B cell (primary cell): Measurements from ENCODE around the gene ZNF138. TPM values are rescaled to one million over a fixed set of nuclear protein-coding genes. Genes with fewer than 3 reads are reported as not detected.

Experiments used
- ATAC-seq: fragments of 200-7000 bp; cut with Tn5 transposase; one replicate; pipeline ENCODE4 v1.10.0; 2021; ENCODE audit warnings: low read depth, mild to moderate bottlenecking, moderate number of reproducible peaks, moderate library complexity
- CTCF ChIA-PET: fragments of 350-600 bp; sonication (Branson Sonifier 250); formaldehyde crosslinking; loops from one replicate; lab custom pipeline; 2021; ENCODE audit warnings: antibody characterized with exemption, inconsistent platforms; lab: Charles Lee
- POLR2A ChIA-PET: fragments of 350-600 bp; sonication (Branson Sonifier 250); formaldehyde crosslinking; loops from one replicate; lab custom pipeline; 2021; ENCODE audit warnings: antibody characterized with exemption; lab: Charles Lee
- DNase-seq: peaks from one replicate; pipeline ENCODE4 v3.0.0; 2013
- H2AFZ ChIP-seq: 2 replicates; pipeline ENCODE4 v1.6.1; 2012; ENCODE audit warnings: mild to moderate bottlenecking, low read depth, low read length; ENCODE audit not compliant: insufficient read depth, poor library complexity, severe bottlenecking
- H3K27ac ChIP-seq, 2 donors: 1 replicate in 1 of 2; 2 replicates in 1 of 2; pipeline ENCODE4 v1.5.1; 2012 to 2013; ENCODE audit warnings: low read length in 2 of 2, mild to moderate bottlenecking in 2 of 2, moderate library complexity in 1 of 2
- H3K27me3 ChIP-seq, 4 experiments: fragments of 200-600 bp in 1 of 4; sonication (generic) in 1 of 4; replicated peaks in 1 of 4; 1 replicate in 2 of 4; 2 replicates in 2 of 4; pipeline versions ENCODE4 v1.6.1 to v1.7.0; 2013 to 2016; ENCODE audit warnings: low read length in 3 of 4, mild to moderate bottlenecking in 2 of 4, mixed read lengths in 1 of 4, moderate library complexity in 1 of 4; ENCODE audit not compliant: insufficient read depth in 4 of 4, control insufficient read depth in 3 of 4; ENCODE audit errors: control extremely low read depth in 1 of 4
- H3K36me3 ChIP-seq, 2 experiments: replicated peaks in 1 of 2; 1 replicate in 1 of 2; 2 replicates in 1 of 2; pipeline versions ENCODE4 v1.6.1 to v1.7.1; 2013; ENCODE audit warnings: low read length in 1 of 2; ENCODE audit not compliant: insufficient read depth in 2 of 2, control insufficient read depth in 1 of 2; ENCODE audit errors: control extremely low read depth in 1 of 2, extremely low read depth in 1 of 2
- H3K4me1 ChIP-seq, 2 donors: fragments of 200-600 bp in 1 of 2; sonication (generic) in 1 of 2; 1 replicate in 1 of 2; 2 replicates in 1 of 2; pipeline versions ENCODE4 v1.5.1 to v1.6.1; 2013 to 2017; ENCODE audit warnings: low read length in 2 of 2; ENCODE audit not compliant: control insufficient read depth in 2 of 2, insufficient read depth in 2 of 2
- H3K4me2 ChIP-seq: replicated peaks from 2 replicates; pipeline ENCODE3; 2012; ENCODE audit warnings: mild to moderate bottlenecking, low read depth, low read length; ENCODE audit not compliant: poor library complexity, severe bottlenecking
- H3K4me3 ChIP-seq, 5 experiments: fragments of 200-600 bp in 1 of 5; sonication (generic) in 1 of 5; 1 replicate in 3 of 5; 2 replicates in 2 of 5; pipeline versions ENCODE4 v1.5.1 to v1.7.0; 2011 to 2016; ENCODE audit warnings: low read length in 4 of 5, mild to moderate bottlenecking in 4 of 5, low read depth in 2 of 5, control low read depth in 1 of 5, moderate library complexity in 1 of 5; ENCODE audit not compliant: insufficient read depth in 1 of 5; ENCODE audit errors: control extremely low read depth in 1 of 5, extremely low read depth in 1 of 5
- H3K79me2 ChIP-seq: fragments of 200-600 bp; sonication (generic); one replicate; pipeline ENCODE4 v1.6.0; 2016; ENCODE audit warnings: low read length; ENCODE audit not compliant: control insufficient read depth, insufficient read depth
- H3K9ac ChIP-seq: fragments of 200-600 bp; sonication (generic); 2 replicates; pipeline ENCODE4 v1.6.1; 2017; ENCODE audit warnings: mild to moderate bottlenecking, low read length, moderate library complexity
- H3K9me3 ChIP-seq, 3 donors: one replicate each; pipeline versions ENCODE4 v1.6.1 to v1.7.1; 2013; ENCODE audit warnings: low read length in 2 of 3; ENCODE audit not compliant: control insufficient read depth in 2 of 3, insufficient read depth in 1 of 3; ENCODE audit errors: control extremely low read depth in 1 of 3
- H4K20me1 ChIP-seq: 2 replicates; pipeline ENCODE4 v1.6.0; 2012; ENCODE audit warnings: mild to moderate bottlenecking, low read length; ENCODE audit not compliant: insufficient read depth, control insufficient read depth, poor library complexity, severe bottlenecking
- H3K27ac Mint-ChIP-seq: one replicate; pipeline ENCODE4 v1.8.0; 2021; ENCODE audit warnings: mixed read lengths
- H3K27me3 Mint-ChIP-seq: one replicate; pipeline ENCODE4 v1.8.0; 2021; ENCODE audit warnings: mixed read lengths
- H3K4me1 Mint-ChIP-seq: one replicate; pipeline ENCODE4 v1.8.0; 2021; ENCODE audit warnings: mixed read lengths
- H3K4me3 Mint-ChIP-seq: one replicate; pipeline ENCODE4 v1.8.0; 2021; ENCODE audit warnings: mixed read lengths
- H3K9me3 Mint-ChIP-seq: one replicate; pipeline ENCODE4 v1.8.0; 2022; ENCODE audit warnings: mixed read lengths; ENCODE audit not compliant: insufficient read depth
- EZH2 ChIP-seq: IDR thresholded peaks from 2 replicates; pipeline ENCODE4 v1.6.1; 2012; ENCODE audit warnings: borderline replicate concordance, low read depth, mild to moderate bottlenecking, moderate library complexity, low read length; ENCODE audit not compliant: insufficient read depth, poor library complexity, severe bottlenecking
- WGBS: methylation state at CpG from one replicate; pipeline ENCODE4 v1.1.5; 2013; ENCODE audit warnings: missing lambda C conversion rate; ENCODE audit not compliant: insufficient coverage; 5-methylcytosine and 5-hydroxymethylcytosine counted together
- intact Hi-C: fragments of 100-400 bp; cut with micrococcal nuclease; formaldehyde crosslinking; loops from one replicate; pipeline ENCODE4 v1.10.0; 2022
- polyA plus RNA-seq: library from polyadenylated mRNA; depleted of rRNA; stranded (reverse); fragments of >200 nt; gene quantifications from 2 replicates; pipeline ENCODE4 v1.2.3, GENCODE V29; 2012
- total RNA-seq, 2 donors: library from RNA; stranded (reverse); fragments of 120-200 nt in 1 of 2; gene quantifications; 1 replicate in 1 of 2; 2 replicates in 1 of 2; pipeline versions ENCODE4 v1.2.3 to v1.2.4, GENCODE V29; 2013 to 2022
- TF ChIP-seq, protein P1 (sequence below): fragments of 200-600 bp; IDR thresholded peaks from one replicate; pipeline ENCODE4 v1.8.0; 2022; ENCODE audit warnings: antibody characterized with exemption, mild to moderate bottlenecking

ZNF138 gene
- total and polyA plus RNA-seq, 2 donors (not counting 1 experiment from before 2014, with no cell fraction given) = 10.1 to 26.6 TPM

DNA sequence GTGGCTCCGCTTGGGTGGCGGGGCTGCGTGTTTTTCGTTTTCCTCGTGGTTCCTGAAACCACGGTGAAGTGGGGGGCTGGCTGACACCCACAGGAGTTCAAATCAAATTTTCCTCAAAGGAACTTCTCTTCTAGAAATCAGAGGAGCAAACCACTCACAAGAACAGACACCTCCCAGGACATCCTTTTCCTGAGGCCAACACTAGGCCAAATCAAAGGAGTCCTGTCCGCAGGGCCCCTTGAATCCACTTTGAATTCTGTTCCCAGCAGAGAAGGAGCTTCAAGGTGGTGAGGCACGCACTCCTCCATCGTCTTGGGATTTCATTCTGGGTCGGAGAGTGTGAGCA is 78.9 kb downstream of the ZNF138 start:
- Mint-ChIP-seq H3K27me3 (peaks cover 9% of the 10 kb centered on the region), H3K4me1 (peaks cover 5% of the 10 kb centered on the region), H3K9me3 (no peaks in the 10 kb centered on the region), H3K27ac (no peak overlapping the region), H3K4me3 (no peak overlapping the region)
- Histone ChIP-seq H3K36me3 (no peaks in the 10 kb centered on the region), H3K4me1 (peaks cover 0 to 10% of the 10 kb centered on the region in 2 donors), H4K20me1 (no peaks in the 10 kb centered on the region), H3K27ac (no peak overlapping the region), H3K4me3 (no peak overlapping the region), H3K9me3 (peaks cover 0 to 56% (median 0%) of the 10 kb centered on the region in 3 donors), H3K79me2 (no peaks in the 10 kb centered on the region), H3K9ac (no peak overlapping the region), H3K4me2 (no peak overlapping the region), H3K27me3 (peaks cover 0 to 10% (median 2%) of the 10 kb centered on the region in 4 experiments), H2AFZ (no peak overlapping the region)
- ChIA-PET POLR2A (no interaction called here), CTCF (no interaction called here)
- 90% methylated on average over 10 of the region's 10 CpGs for WGBS
- DNase-seq (no peak), ATAC-seq (no peak)
- intact Hi-C loops = no loop called here
- TF ChIP-seq, protein P1, sequence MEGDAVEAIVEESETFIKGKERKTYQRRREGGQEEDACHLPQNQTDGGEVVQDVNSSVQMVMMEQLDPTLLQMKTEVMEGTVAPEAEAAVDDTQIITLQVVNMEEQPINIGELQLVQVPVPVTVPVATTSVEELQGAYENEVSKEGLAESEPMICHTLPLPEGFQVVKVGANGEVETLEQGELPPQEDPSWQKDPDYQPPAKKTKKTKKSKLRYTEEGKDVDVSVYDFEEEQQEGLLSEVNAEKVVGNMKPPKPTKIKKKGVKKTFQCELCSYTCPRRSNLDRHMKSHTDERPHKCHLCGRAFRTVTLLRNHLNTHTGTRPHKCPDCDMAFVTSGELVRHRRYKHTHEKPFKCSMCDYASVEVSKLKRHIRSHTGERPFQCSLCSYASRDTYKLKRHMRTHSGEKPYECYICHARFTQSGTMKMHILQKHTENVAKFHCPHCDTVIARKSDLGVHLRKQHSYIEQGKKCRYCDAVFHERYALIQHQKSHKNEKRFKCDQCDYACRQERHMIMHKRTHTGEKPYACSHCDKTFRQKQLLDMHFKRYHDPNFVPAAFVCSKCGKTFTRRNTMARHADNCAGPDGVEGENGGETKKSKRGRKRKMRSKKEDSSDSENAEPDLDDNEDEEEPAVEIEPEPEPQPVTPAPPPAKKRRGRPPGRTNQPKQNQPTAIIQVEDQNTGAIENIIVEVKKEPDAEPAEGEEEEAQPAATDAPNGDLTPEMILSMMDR = no peak
- TF ChIP-seq EZH2 = no peak

DNA sequence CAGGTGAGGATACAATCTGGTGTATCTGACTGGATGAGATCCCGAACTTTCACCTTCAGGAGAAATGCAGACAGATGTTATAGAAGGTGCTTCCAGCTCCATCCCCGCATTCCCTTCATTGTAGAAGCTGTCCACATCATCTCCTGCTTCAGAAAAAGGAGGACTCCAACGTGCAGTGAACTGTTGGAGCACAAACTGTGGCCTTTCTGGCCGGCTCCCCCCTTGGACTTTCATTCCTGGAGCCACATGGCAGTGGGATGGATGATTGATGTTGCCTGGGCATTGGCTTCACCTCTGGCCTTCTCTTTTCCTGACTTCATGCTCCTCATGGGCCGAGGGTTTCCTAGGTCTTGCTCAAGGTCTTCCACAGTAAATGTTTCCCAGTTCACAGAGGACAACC is 79.3 kb downstream of the ZNF138 start:
- no peak overlapping the region for H2AFZ ChIP-seq
- H3K36me3 ChIP-seq = no peaks in the 10 kb centered on the region
- no peak overlapping the region for H3K27ac Mint-ChIP-seq
- no peaks in the 10 kb centered on the region for H4K20me1 ChIP-seq
- intact Hi-C loops = no loop called here
- DNase-seq (no peak), ATAC-seq (no peak)
- peaks cover 0 to 10% of the 10 kb centered on the region in 2 donors for H3K4me1 ChIP-seq
- WGBS = 73% methylated on average over 5 of the region's 5 CpGs
- H3K27ac ChIP-seq = no peak overlapping the region
- H3K9me3 ChIP-seq = peaks cover 0 to 58% (median 0%) of the 10 kb centered on the region in 3 donors
- POLR2A ChIA-PET = no interaction called here
- CTCF ChIA-PET = no interaction called here
- TF ChIP-seq, protein P1 = no peak
- TF ChIP-seq EZH2 = no peak
- H3K27me3 Mint-ChIP-seq = peaks cover 11% of the 10 kb centered on the region
- no peak overlapping the region for H3K4me2 ChIP-seq
- H3K27me3 ChIP-seq = peaks cover 0 to 14% (median 2%) of the 10 kb centered on the region in 4 experiments
- H3K79me2 ChIP-seq = no peaks in the 10 kb centered on the region
- no peak overlapping the region for H3K4me3 Mint-ChIP-seq
- no peaks in the 10 kb centered on the region for H3K9me3 Mint-ChIP-seq
- peaks cover 5% of the 10 kb centered on the region for H3K4me1 Mint-ChIP-seq
- H3K9ac ChIP-seq = no peak overlapping the region
- H3K4me3 ChIP-seq = no peak overlapping the region
